CD14-positive monocyte (primary cell): ENCODE data around the gene CDKN2B. TPM values are rescaled to one million over a fixed set of nuclear protein-coding genes. Genes with fewer than 3 reads are reported as not detected.

Source experiments
- DNase-seq, 3 donors: peaks; one replicate each; pipeline ENCODE4 v3.0.0-alpha.2; 2011 to 2022
- H2AFZ ChIP-seq: 2 replicates; pipeline ENCODE4 v1.6.0; 2012; ENCODE audit warnings: mild to moderate bottlenecking, low read depth, low read length, inconsistent platforms; ENCODE audit not compliant: insufficient read depth, poor library complexity, severe bottlenecking
- H3K27ac ChIP-seq, 2 donors: 1 replicate in 1 of 2; 2 replicates in 1 of 2; pipeline ENCODE4 v1.5.1; 2012 to 2013; ENCODE audit warnings: low read length in 2 of 2, control low read depth in 1 of 2, inconsistent platforms in 1 of 2, low read depth in 1 of 2, mild to moderate bottlenecking in 1 of 2
- H3K27me3 ChIP-seq, 2 donors: one replicate each; pipeline versions ENCODE4 v1.6.0 to v1.6.1; 2011 to 2013; ENCODE audit warnings: low read length in 2 of 2; ENCODE audit not compliant: control insufficient read depth in 2 of 2, insufficient read depth in 2 of 2
- H3K36me3 ChIP-seq, 2 donors: replicated peaks in 1 of 2; 1 replicate in 1 of 2; 2 replicates in 1 of 2; pipeline versions ENCODE4 v1.5.1 to v1.6.1; 2012 to 2013; ENCODE audit warnings: low read length in 2 of 2, control low read depth in 1 of 2, inconsistent platforms in 1 of 2, mild to moderate bottlenecking in 1 of 2; ENCODE audit not compliant: insufficient read depth in 2 of 2, control insufficient read depth in 1 of 2
- H3K4me1 ChIP-seq, 2 donors: 1 replicate in 1 of 2; 2 replicates in 1 of 2; pipeline versions ENCODE4 v1.5.1 to v1.6.1; 2012 to 2013; ENCODE audit warnings: low read length in 2 of 2, control low read depth in 1 of 2, inconsistent platforms in 1 of 2, mild to moderate bottlenecking in 1 of 2, moderate library complexity in 1 of 2; ENCODE audit not compliant: insufficient read depth in 2 of 2, control insufficient read depth in 1 of 2
- H3K4me2 ChIP-seq: replicated peaks from 2 replicates; pipeline ENCODE3; 2012; ENCODE audit warnings: low read length, moderate library complexity, mild to moderate bottlenecking; ENCODE audit not compliant: poor library complexity, severe bottlenecking; ENCODE audit errors: extremely low read depth
- H3K4me3 ChIP-seq, 3 experiments: fragments of 200-600 bp in 1 of 3; sonication (generic) in 1 of 3; replicated peaks in 1 of 3; 1 replicate in 2 of 3; 2 replicates in 1 of 3; pipeline ENCODE4 v1.5.1; 2011 to 2013; ENCODE audit warnings: low read length in 3 of 3, mild to moderate bottlenecking in 3 of 3, control low read depth in 2 of 3, low read depth in 2 of 3, inconsistent platforms in 1 of 3, moderate library complexity in 1 of 3
- H3K79me2 ChIP-seq: 2 replicates; pipeline ENCODE4 v1.6.0; 2012; ENCODE audit warnings: mild to moderate bottlenecking, control low read depth, inconsistent platforms, low read length, moderate library complexity; ENCODE audit not compliant: insufficient read depth
- H3K9ac ChIP-seq: 2 replicates; pipeline ENCODE4 v1.6.0; 2017; ENCODE audit warnings: low read length, mild to moderate bottlenecking; ENCODE audit not compliant: insufficient read depth, poor library complexity, severe bottlenecking
- H3K9me3 ChIP-seq, 2 donors: replicated peaks in 1 of 2; 1 replicate in 1 of 2; 2 replicates in 1 of 2; pipeline versions ENCODE4 v1.5.1 to v1.6.1; 2012 to 2013; ENCODE audit warnings: low read length in 2 of 2, control low read depth in 1 of 2; ENCODE audit not compliant: control insufficient read depth in 1 of 2, insufficient read depth in 1 of 2
- H4K20me1 ChIP-seq: 2 replicates; pipeline ENCODE4 v1.6.0; 2012; ENCODE audit warnings: mild to moderate bottlenecking, low read length, control low read depth, moderate library complexity; ENCODE audit not compliant: insufficient read depth
- H3K27ac Mint-ChIP-seq, 7 donors: one replicate each; pipeline ENCODE4 v1.8.0; 2020; ENCODE audit warnings: mild to moderate bottlenecking in 7 of 7, mixed read lengths in 7 of 7, moderate library complexity in 6 of 7, inconsistent platforms in 2 of 7
- H3K27me3 Mint-ChIP-seq, 3 donors: one replicate each; pipeline ENCODE4 v1.8.0; 2021 to 2022; ENCODE audit warnings: low read depth in 3 of 3, mild to moderate bottlenecking in 3 of 3, mixed read lengths in 3 of 3, moderate library complexity in 3 of 3, inconsistent platforms in 1 of 3
- H3K36me3 Mint-ChIP-seq, 2 donors: one replicate each; pipeline ENCODE4 v1.8.0; 2020; ENCODE audit warnings: mixed read lengths in 2 of 2, inconsistent platforms in 1 of 2, mild to moderate bottlenecking in 1 of 2
- H3K4me1 Mint-ChIP-seq: one replicate; pipeline ENCODE4 v1.8.0; 2020; ENCODE audit warnings: mild to moderate bottlenecking, mixed read lengths
- H3K4me3 Mint-ChIP-seq, 2 donors: one replicate each; pipeline ENCODE4 v1.8.0; 2020; ENCODE audit warnings: mild to moderate bottlenecking in 2 of 2, mixed read lengths in 2 of 2, moderate library complexity in 1 of 2
- H3K9me3 Mint-ChIP-seq, 7 donors: one replicate each; pipeline ENCODE4 v1.8.0; 2020 to 2022; ENCODE audit warnings: mixed read lengths in 7 of 7, mild to moderate bottlenecking in 6 of 7, moderate library complexity in 6 of 7, inconsistent platforms in 2 of 7
- CTCF ChIP-seq: fragments of 200-600 bp; IDR thresholded peaks from one replicate; pipeline ENCODE4 v1.8.0; 2022; ENCODE audit warnings: antibody characterized with exemption, mild to moderate bottlenecking
- WGBS: methylation state at CpG from one replicate; pipeline ENCODE4 v1.1.5; 2013; ENCODE audit warnings: missing lambda C conversion rate; ENCODE audit not compliant: insufficient coverage; 5-methylcytosine and 5-hydroxymethylcytosine counted together
- intact Hi-C, 2 donors: fragments of 100-400 bp; cut with micrococcal nuclease; formaldehyde crosslinking; loops; one replicate each; pipeline versions ENCODE4 v1.15.0 to v1.15.1; 2023
- polyA plus RNA-seq, 3 donors: library from polyadenylated mRNA; depleted of rRNA in 1 of 3; unstranded in 2 of 3; stranded (reverse) in 1 of 3; fragments of 300-500 nt in 2 of 3; fragments of >200 nt in 1 of 3; fragmentation: Illumina TruSeq in 2 of 3; gene quantifications; 1 replicate in 2 of 3; 2 replicates in 1 of 3; pipeline ENCODE4 v1.2.3, GENCODE V29; 2012 to 2021

Gene CDKN2B
- polyA plus RNA-seq, 3 donors, result 1.2 to 6.7 (median 2.7) TPM

- H3K36me3 ChIP-seq, result no peaks in the 10 kb centered on the region
- no peak overlapping the region for H3K27ac ChIP-seq
- no peak overlapping the region for H3K4me3 ChIP-seq
- H3K4me3 Mint-ChIP-seq, result no peak overlapping the region
- WGBS, result 70% methylated on average over 2 of the region's 3 CpGs
- DNase-seq, result no peak
- peaks cover 0 to 4% of the 10 kb centered on the region in 2 donors for H3K27me3 ChIP-seq
- TF ChIP-seq CTCF, result no peak
- no peak overlapping the region for H3K4me2 ChIP-seq
- peaks cover 3% of the 10 kb centered on the region for H3K4me1 Mint-ChIP-seq
- peaks cover 0 to 2% of the 10 kb centered on the region in 2 donors for H3K4me1 ChIP-seq
- H3K9me3 ChIP-seq, result no peaks in the 10 kb centered on the region
- H3K36me3 Mint-ChIP-seq, result peaks cover 3 to 10% of the 10 kb centered on the region in 2 donors
- no peaks in the 10 kb centered on the region for H4K20me1 ChIP-seq
- no peak overlapping the region for H3K9ac ChIP-seq
- intact Hi-C loops, result no loop called here
- H3K27me3 Mint-ChIP-seq, result peaks cover 2 to 13% (median 9%) of the 10 kb centered on the region in 3 donors
- no peaks in the 10 kb centered on the region for H3K79me2 ChIP-seq
- peaks cover 0 to 7% (median 2%) of the 10 kb centered on the region in 7 donors for H3K9me3 Mint-ChIP-seq
- no peak overlapping the region for H2AFZ ChIP-seq
- no peak overlapping the region for H3K27ac Mint-ChIP-seq
Measured at GRCh38 chr9:22056402-22056801, 47.3 kb upstream of the CDKN2B start.

- no peak overlapping the region for H3K9ac ChIP-seq
- no peaks in the 10 kb centered on the region for H3K9me3 ChIP-seq
- H3K27me3 Mint-ChIP-seq, result peaks cover 2 to 10% (median 6%) of the 10 kb centered on the region in 3 donors
- H3K4me1 ChIP-seq, result peaks cover 10 to 15% of the 10 kb centered on the region in 2 donors
- TF ChIP-seq CTCF, result no peak
- H4K20me1 ChIP-seq, result no peaks in the 10 kb centered on the region
- no peak overlapping the region for H3K27ac ChIP-seq
- H3K4me2 ChIP-seq, result no peak overlapping the region
- no peaks in the 10 kb centered on the region for H3K27me3 ChIP-seq
- H3K79me2 ChIP-seq, result no peaks in the 10 kb centered on the region
- peaks cover 0 to 7% (median 2%) of the 10 kb centered on the region in 7 donors for H3K9me3 Mint-ChIP-seq
- H3K4me1 Mint-ChIP-seq, result peaks cover 15% of the 10 kb centered on the region
- H3K4me3 Mint-ChIP-seq, result no peak overlapping the region
- H3K36me3 ChIP-seq, result no peaks in the 10 kb centered on the region
- intact Hi-C loops, result no loop called here
- H2AFZ ChIP-seq, result no peak overlapping the region
- peaks cover 3 to 10% of the 10 kb centered on the region in 2 donors for H3K36me3 Mint-ChIP-seq
- no peak for DNase-seq
- H3K27ac Mint-ChIP-seq, result no peak overlapping the region
- no peak overlapping the region for H3K4me3 ChIP-seq
Measured at GRCh38 chr9:22055090-22055489, 46.0 kb upstream of the CDKN2B start.
